NT2/D1 (cell line): ENCODE data around the gene ACAA2.

ENCODE experiments used
- SUZ12 ChIP-seq: IDR thresholded peaks from 2 replicates; pipeline ENCODE4 v1.6.1; 2011; ENCODE audit not compliant: insufficient read length, insufficient read depth; ENCODE audit errors: extremely low read depth
- YY1 ChIP-seq: IDR thresholded peaks from 2 replicates; pipeline ENCODE4 v1.6.1; 2011; ENCODE audit not compliant: insufficient read length, insufficient read depth

DNA sequence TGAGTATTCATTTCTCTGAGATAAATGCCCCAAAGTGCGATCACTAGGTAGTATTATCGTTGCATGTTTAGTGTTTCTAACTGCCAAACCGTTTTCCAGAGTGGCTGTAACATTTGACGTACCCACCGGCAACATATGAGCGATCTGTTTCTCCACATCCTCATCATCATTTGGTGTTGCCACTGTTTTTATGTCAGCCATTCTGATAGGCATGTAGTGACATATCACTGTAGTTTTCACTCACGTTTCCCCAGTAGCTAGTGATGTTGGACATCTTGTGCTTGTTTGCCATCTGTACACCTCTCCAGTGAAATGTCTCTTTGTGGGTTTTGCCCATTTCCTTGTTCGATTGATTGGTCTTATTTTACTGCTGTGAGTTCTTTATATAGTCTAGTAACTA, 63.8 kb downstream of the ACAA2 start:
- TF ChIP-seq SUZ12 (no peak), YY1 (no peak)
